T-helper 17 cell (primary cell): ENCODE measurements around the gene CRYGA. TPM values are rescaled to one million over a fixed set of nuclear protein-coding genes. Genes with fewer than 3 reads are reported as not detected.
A peak's percentile ranks its signal among the peaks of the same experiment; 100 is the strongest.

ENCODE experiments used
- ATAC-seq: fragments of 150-1000 bp; cut with Tn5 transposase; 2 replicates; pipeline ENCODE4 v1.10.0; 2021; ENCODE audit warnings: mild to moderate bottlenecking, moderate library complexity
- DNase-seq, 3 donors: peaks; one replicate each; pipeline versions ENCODE4 v3.0.0 to v3.0.0-alpha.2; 2020 to 2021
- H3K9me3 ChIP-seq: one replicate; pipeline ENCODE4 v1.7.0; 2013; ENCODE audit warnings: low read length, mild to moderate bottlenecking; ENCODE audit not compliant: control insufficient read depth, poor library complexity, severe bottlenecking
- H3K27ac Mint-ChIP-seq: one replicate; pipeline ENCODE4 v1.8.0; 2022; ENCODE audit warnings: mild to moderate bottlenecking, moderate library complexity, mixed read lengths
- H3K27me3 Mint-ChIP-seq: one replicate; pipeline ENCODE4 v1.8.0; 2022; ENCODE audit warnings: mixed read lengths
- H3K36me3 Mint-ChIP-seq: one replicate; pipeline ENCODE4 v1.8.0; 2022; ENCODE audit warnings: low read depth, mixed read lengths
- H3K4me1 Mint-ChIP-seq: one replicate; pipeline ENCODE4 v1.8.0; 2022; ENCODE audit warnings: mild to moderate bottlenecking, mixed read lengths
- H3K4me3 Mint-ChIP-seq: one replicate; pipeline ENCODE4 v1.8.0; 2022; ENCODE audit warnings: mild to moderate bottlenecking, moderate library complexity, mixed read lengths
- total RNA-seq, 4 donors: library from RNA in 2 of 4; stranded (reverse) in 2 of 4; gene quantifications; one replicate each; pipeline ENCODE4 v1.2.3 and lab custom pipeline; 2022 to 2026

Gene CRYGA
- total RNA-seq = not detected
- 0 reads per million in 2 donors for total RNA-seq (lab: John Stamatoyannopoulos, UW)

- H3K27me3 Mint-ChIP-seq = peaks cover 16% of the 10 kb centered on the region
- no peaks in the 10 kb centered on the region for H3K9me3 ChIP-seq
- no peak within 1 kb of the TSS for H3K27ac Mint-ChIP-seq
- ATAC-seq = no peak
- H3K4me3 Mint-ChIP-seq = no peak within 1 kb of the TSS
- no peak for DNase-seq
- no peaks in the 10 kb centered on the region for H3K36me3 Mint-ChIP-seq
- no peaks in the 10 kb centered on the region for H3K4me1 Mint-ChIP-seq
Observed at GRCh38 chr2:208163489-208163888, at the start of gene CRYGA. Gene CRYGA, minus strand, starts transcription at chr2:208163589. Its CDS starts 33 bp downstream, at chr2:208163556.

- Mint-ChIP-seq H3K36me3 (no peaks in the 10 kb centered on the region), H3K27ac (no peak overlapping the region)
- ATAC-seq = no peak
Observed at GRCh38 chr2:208210688-208211451, 47.5 kb upstream of the CRYGA start.

DNA sequence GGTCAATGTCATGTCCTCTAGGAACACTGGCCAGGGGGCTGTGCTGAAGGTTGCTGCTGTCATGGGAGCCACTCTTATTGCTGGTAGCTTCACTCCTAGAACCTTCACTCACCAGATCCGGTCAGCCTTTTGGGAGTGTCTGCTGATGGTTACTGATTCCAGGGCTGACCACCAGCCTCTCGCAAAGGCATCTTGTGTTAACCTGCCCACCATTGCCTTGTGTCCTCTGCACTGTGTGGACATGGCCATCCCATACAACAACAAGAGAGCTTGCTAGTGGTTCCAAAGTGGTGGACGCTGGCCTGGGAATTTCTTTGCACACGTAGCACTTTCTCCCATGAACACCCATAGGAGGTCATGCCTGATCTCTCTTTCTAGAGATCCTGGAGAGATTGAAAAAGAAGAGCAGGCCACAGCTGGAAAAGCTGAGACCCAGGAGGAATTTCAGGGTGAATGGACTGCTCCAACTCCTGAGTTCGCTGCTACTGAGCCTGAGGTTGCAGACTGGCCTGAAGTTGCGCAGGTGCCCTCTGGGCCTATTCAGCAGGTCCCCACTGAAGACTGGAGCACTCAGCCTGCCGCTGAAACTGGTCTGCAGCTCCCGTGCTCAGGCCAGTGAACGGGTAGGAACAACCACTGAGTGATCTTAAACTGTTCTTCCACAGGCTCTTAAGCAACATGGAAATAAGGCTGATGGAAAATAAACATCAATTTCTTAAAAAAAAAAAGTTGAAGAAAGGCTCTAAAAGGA, 45.1 kb upstream of the CRYGA start:
- DNase-seq = no peak
- Mint-ChIP-seq H3K27me3 (peaks cover 6% of the 10 kb centered on the region), H3K4me1 (peaks cover 5% of the 10 kb centered on the region), H3K36me3 (no peaks in the 10 kb centered on the region), H3K4me3 (no peak overlapping the region), H3K27ac (no peak overlapping the region)
- ATAC-seq = no peak
- H3K9me3 ChIP-seq = no peaks in the 10 kb centered on the region

More at GRCh38 chr2:208210688-208211451, 47.5 kb upstream of the CRYGA start:
- H3K9me3 ChIP-seq = no peaks in the 10 kb centered on the region
- Mint-ChIP-seq H3K4me1 (peaks cover 6% of the 10 kb centered on the region), H3K27me3 (peaks cover 6% of the 10 kb centered on the region), H3K4me3 (no peak overlapping the region)
- DNase-seq = no peak

DNA sequence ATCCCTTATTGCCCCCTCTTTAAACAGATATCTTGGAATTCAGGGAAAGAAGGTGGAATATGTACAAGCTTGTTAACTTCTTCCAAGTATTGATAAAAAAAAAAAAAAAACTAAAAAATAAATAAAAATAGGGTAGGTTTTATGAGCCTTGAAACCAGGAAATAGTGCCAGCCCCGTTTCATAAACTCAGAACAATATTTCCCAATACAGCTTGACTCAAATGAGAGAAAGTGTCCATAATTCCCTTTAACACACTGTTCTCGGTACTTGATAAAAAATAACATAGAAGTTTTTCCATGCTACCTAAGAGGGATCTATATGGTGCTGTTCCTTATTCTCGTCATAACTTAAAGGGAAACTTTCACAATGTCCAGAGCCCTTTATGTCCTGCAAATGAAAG, 44.4 kb upstream of the CRYGA start:
- Mint-ChIP-seq H3K4me1 (peaks cover 4% of the 10 kb centered on the region), H3K27me3 (peaks cover 6% of the 10 kb centered on the region), H3K36me3 (no peaks in the 10 kb centered on the region), H3K27ac (no peak overlapping the region), H3K4me3 (no peak overlapping the region)
- DNase-seq (no peak), ATAC-seq (no peak)
- no peaks in the 10 kb centered on the region for H3K9me3 ChIP-seq

DNA sequence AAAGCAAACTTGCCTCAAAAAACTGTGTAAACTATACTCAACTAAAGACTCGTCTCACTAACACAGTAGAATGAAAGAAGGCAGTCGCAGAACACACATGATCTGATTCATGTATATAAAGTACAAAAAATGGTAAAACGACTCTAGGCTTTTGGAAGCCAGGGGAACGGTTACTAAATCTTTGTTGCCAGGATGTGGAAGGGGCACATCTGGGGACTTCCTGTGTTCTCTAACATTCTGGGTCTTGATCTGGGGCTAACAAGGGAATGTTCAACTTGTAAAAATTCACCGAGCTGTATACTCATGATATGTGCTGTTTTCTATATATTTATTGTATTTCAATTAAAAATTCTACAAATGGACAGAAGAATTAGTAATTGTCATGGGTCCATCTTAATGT, 40.8 kb upstream of the CRYGA start:
- H3K36me3 Mint-ChIP-seq = no peaks in the 10 kb centered on the region
- peaks cover 4% of the 10 kb centered on the region for H3K4me1 Mint-ChIP-seq
- ATAC-seq = no peak
- peak overlapping the region; percentile 29 for H3K27ac Mint-ChIP-seq
- no peak overlapping the region for H3K4me3 Mint-ChIP-seq
- no peak for DNase-seq
- no peaks in the 10 kb centered on the region for H3K9me3 ChIP-seq
- H3K27me3 Mint-ChIP-seq = peaks cover 12% of the 10 kb centered on the region

DNA sequence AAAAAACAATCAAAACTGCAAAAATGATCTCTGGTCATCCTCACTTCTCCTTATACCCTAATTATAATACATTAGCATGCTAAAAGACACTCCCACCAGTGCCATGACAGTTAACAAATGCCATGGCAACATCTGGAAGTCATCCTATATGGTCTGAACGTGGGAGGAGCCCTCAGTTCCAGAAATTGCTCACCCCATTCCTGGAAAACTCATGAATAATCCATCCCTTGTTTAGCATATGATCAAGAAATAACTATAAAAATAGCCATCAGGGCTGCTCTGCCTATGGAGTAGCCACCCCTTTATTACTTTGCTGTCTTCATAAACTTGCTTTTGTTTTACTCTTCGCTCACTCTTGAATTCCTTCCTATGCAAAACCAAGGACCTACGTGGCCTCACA, 32.1 kb upstream of the CRYGA start:
- Mint-ChIP-seq H3K27me3 (peaks cover 7% of the 10 kb centered on the region), H3K36me3 (no peaks in the 10 kb centered on the region), H3K27ac (no peak overlapping the region), H3K4me1 (no peaks in the 10 kb centered on the region), H3K4me3 (no peak overlapping the region)
- DNase-seq (no peak), ATAC-seq (no peak)
- H3K9me3 ChIP-seq = no peaks in the 10 kb centered on the region

- ATAC-seq = no peak
- H3K4me3 Mint-ChIP-seq = no peak overlapping the region
- peaks cover 6% of the 10 kb centered on the region for H3K27me3 Mint-ChIP-seq
- H3K4me1 Mint-ChIP-seq = peaks cover 2% of the 10 kb centered on the region
- no peak overlapping the region for H3K27ac Mint-ChIP-seq
- no peaks in the 10 kb centered on the region for H3K36me3 Mint-ChIP-seq
- DNase-seq = no peak
- no peaks in the 10 kb centered on the region for H3K9me3 ChIP-seq
Observed at GRCh38 chr2:208192611-208193236, 29.3 kb upstream of the CRYGA start.

- Mint-ChIP-seq H3K4me1 (peaks cover 2% of the 10 kb centered on the region), H3K27ac (no peak within 1 kb of the TSS), H3K27me3 (peaks cover 12% of the 10 kb centered on the region), H3K4me3 (no peak within 1 kb of the TSS), H3K36me3 (no peaks in the 10 kb centered on the region)
- no peak for ATAC-seq
- no peaks in the 10 kb centered on the region for H3K9me3 ChIP-seq
- DNase-seq = no peak
Observed at GRCh38 chr2:208189810-208190503, 26.6 kb upstream of the CRYGA start, which contains the start of gene C2orf80. Gene C2orf80, minus strand, starts transcription at chr2:208190030. Its CDS starts 3,044 bp downstream, at chr2:208186986.

GRCh38 chr2:208189069-208189809, 25.9 kb upstream of the CRYGA start:
- no peaks in the 10 kb centered on the region for H3K9me3 ChIP-seq
- H3K4me1 Mint-ChIP-seq = peaks cover 2% of the 10 kb centered on the region
- no peak overlapping the region for H3K4me3 Mint-ChIP-seq
- H3K27ac Mint-ChIP-seq = no peak overlapping the region
- H3K27me3 Mint-ChIP-seq = peaks cover 19% of the 10 kb centered on the region
- DNase-seq = no peak
- ATAC-seq = no peak
- H3K36me3 Mint-ChIP-seq = no peaks in the 10 kb centered on the region

- Mint-ChIP-seq H3K36me3 (no peaks in the 10 kb centered on the region), H3K27ac (peak overlapping the region; percentile 32), H3K4me3 (no peak overlapping the region), H3K27me3 (peaks cover 36% of the 10 kb centered on the region), H3K4me1 (peaks cover 2% of the 10 kb centered on the region)
- ATAC-seq (no peak), DNase-seq (no peak)
- no peaks in the 10 kb centered on the region for H3K9me3 ChIP-seq
Observed at GRCh38 chr2:208186893-208187292, 23.5 kb upstream of the CRYGA start.

DNA sequence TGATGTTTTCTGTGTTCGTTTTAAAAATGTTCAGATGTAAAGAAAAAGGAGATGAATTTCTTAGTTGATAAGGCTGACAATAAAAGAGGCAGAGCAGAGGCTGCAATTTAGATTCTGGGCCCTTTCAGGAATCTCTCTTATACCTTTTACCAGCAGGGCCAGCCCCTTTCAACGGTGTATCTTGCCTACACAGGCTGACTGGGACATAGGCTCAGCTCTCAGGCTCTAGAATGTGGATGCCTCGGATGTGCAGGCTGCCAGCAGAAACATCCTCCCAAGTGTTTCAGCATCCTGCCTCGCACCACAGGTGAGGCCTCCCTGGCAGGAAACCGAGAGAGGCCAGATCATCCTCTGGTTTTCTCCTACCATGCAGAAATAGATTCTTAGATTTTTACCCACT, 23.1 kb upstream of the CRYGA start:
- no peaks in the 10 kb centered on the region for H3K36me3 Mint-ChIP-seq
- ATAC-seq = no peak

GRCh38 chr2:208183972-208184705, 20.8 kb upstream of the CRYGA start:
- no peak for ATAC-seq
- H3K9me3 ChIP-seq = no peaks in the 10 kb centered on the region
- Mint-ChIP-seq H3K4me1 (peaks cover 5% of the 10 kb centered on the region), H3K27me3 (peaks cover 40% of the 10 kb centered on the region), H3K27ac (no peak overlapping the region), H3K4me3 (no peak overlapping the region), H3K36me3 (no peaks in the 10 kb centered on the region)
- no peak for DNase-seq

More for the DNA sequence above, 23.1 kb upstream of the CRYGA start:
- DNase-seq = no peak
- H3K27ac Mint-ChIP-seq = peak overlapping the region; percentile 32
- H3K4me3 Mint-ChIP-seq = no peak overlapping the region
- peaks cover 36% of the 10 kb centered on the region for H3K27me3 Mint-ChIP-seq
- H3K4me1 Mint-ChIP-seq = peaks cover 2% of the 10 kb centered on the region
- H3K9me3 ChIP-seq = no peaks in the 10 kb centered on the region
